Measurements from ENCODE around the gene SENP6. TPM values are rescaled to one million over a fixed set of nuclear protein-coding genes. Genes with fewer than 3 reads are reported as not detected.
A peak's percentile ranks its signal among the peaks of the same experiment; 100 is the strongest.

The SENP6 gene
- polyA plus RNA-seq, 3 donors: 22.3 to 43.9 (median 31.9) TPM

- DNase-seq: no peak
- intact Hi-C loops (cut with micrococcal nuclease): no loop called here
- Histone ChIP-seq H2AFZ (ENCODE audit: insufficient read depth, low read depth, low read length, poor library complexity, severe bottlenecking) (no peak overlapping the region), H3K4me2 (replicated peaks; ENCODE audit: extremely low read depth, low read length, poor library complexity, severe bottlenecking) (no peak overlapping the region), H3K27me3 (ENCODE audit: control insufficient read depth in 2 of 2, insufficient read depth in 2 of 2, low read length in 2 of 2) (no peaks in the 10 kb centered on the region), H3K36me3 (replicated peaks in 1 of 2; ENCODE audit: control insufficient read depth in 1 of 2, insufficient read depth in 2 of 2, low read length in 2 of 2) (peaks cover 54 to 79% of the 10 kb centered on the region in 2 donors), H3K27ac (ENCODE audit: low read depth in 1 of 2, low read length in 2 of 2) (no peak overlapping the region), H3K79me2 (ENCODE audit: insufficient read depth, low read length) (no peaks in the 10 kb centered on the region), H3K9me3 (replicated peaks in 1 of 2; ENCODE audit: control insufficient read depth in 1 of 2, insufficient read depth in 1 of 2, low read length in 2 of 2) (no peaks in the 10 kb centered on the region), H3K4me3 (replicated peaks in 1 of 3; ENCODE audit: low read depth in 2 of 3, low read length in 3 of 3) (no peak overlapping the region), H3K9ac (ENCODE audit: insufficient read depth, low read length, poor library complexity, severe bottlenecking) (no peak overlapping the region), H3K4me1 (ENCODE audit: control insufficient read depth in 1 of 2, insufficient read depth in 2 of 2, low read length in 2 of 2) (no peaks in the 10 kb centered on the region), H4K20me1 (ENCODE audit: insufficient read depth, low read length) (peaks cover 9% of the 10 kb centered on the region)
- 92% methylated on average over 2 of the region's 4 CpGs for WGBS (ENCODE audit: insufficient coverage)
- no peaks in the 10 kb centered on the region for H3K27me3 Mint-ChIP-seq (ENCODE audit: low read depth in 3 of 3)
- no peak overlapping the region for H3K27ac Mint-ChIP-seq
- no peaks in the 10 kb centered on the region for H3K9me3 Mint-ChIP-seq
- peaks cover 58 to 69% of the 10 kb centered on the region in 2 donors for H3K36me3 Mint-ChIP-seq
- no peak for TF ChIP-seq CTCF (IDR thresholded peaks at IDR 0.05)
- H3K4me3 Mint-ChIP-seq: no peak overlapping the region
- H3K4me1 Mint-ChIP-seq: no peaks in the 10 kb centered on the region
Observed at GRCh38 chr6:75666592-75666991, 64.9 kb downstream of the SENP6 start.

- no peak for DNase-seq
- Histone ChIP-seq H3K27me3 (ENCODE audit: control insufficient read depth in 2 of 2, insufficient read depth in 2 of 2, low read length in 2 of 2) (no peaks in the 10 kb centered on the region), H3K4me2 (replicated peaks; ENCODE audit: extremely low read depth, low read length, poor library complexity, severe bottlenecking) (no peak overlapping the region), H2AFZ (ENCODE audit: insufficient read depth, low read depth, low read length, poor library complexity, severe bottlenecking) (no peak overlapping the region), H3K36me3 (replicated peaks in 1 of 2; ENCODE audit: control insufficient read depth in 1 of 2, insufficient read depth in 2 of 2, low read length in 2 of 2) (peaks cover 70 to 91% of the 10 kb centered on the region in 2 donors), H3K4me3 (replicated peaks in 1 of 3; ENCODE audit: low read depth in 2 of 3, low read length in 3 of 3) (no peak overlapping the region), H4K20me1 (ENCODE audit: insufficient read depth, low read length) (peaks cover 12% of the 10 kb centered on the region), H3K9ac (ENCODE audit: insufficient read depth, low read length, poor library complexity, severe bottlenecking) (no peak overlapping the region), H3K4me1 (ENCODE audit: control insufficient read depth in 1 of 2, insufficient read depth in 2 of 2, low read length in 2 of 2) (no peaks in the 10 kb centered on the region), H3K9me3 (replicated peaks in 1 of 2; ENCODE audit: control insufficient read depth in 1 of 2, insufficient read depth in 1 of 2, low read length in 2 of 2) (no peaks in the 10 kb centered on the region), H3K79me2 (ENCODE audit: insufficient read depth, low read length) (no peaks in the 10 kb centered on the region), H3K27ac (ENCODE audit: low read depth in 1 of 2, low read length in 2 of 2) (no peak overlapping the region)
- Mint-ChIP-seq H3K27me3 (ENCODE audit: low read depth in 3 of 3) (no peaks in the 10 kb centered on the region), H3K4me3 (no peak overlapping the region), H3K36me3 (peaks cover 50 to 62% of the 10 kb centered on the region in 2 donors), H3K9me3 (no peaks in the 10 kb centered on the region), H3K27ac (peak overlapping the region in 1 of 7 donors; percentile 21), H3K4me1 (no peaks in the 10 kb centered on the region)
- intact Hi-C loops (cut with micrococcal nuclease): no loop called here
- TF ChIP-seq CTCF (IDR thresholded peaks at IDR 0.05): no peak
- WGBS (ENCODE audit: insufficient coverage): no CpG with 5 or more reads among the region's 8 CpGs
Observed at GRCh38 chr6:75673884-75674283, 72.2 kb downstream of the SENP6 start.

Measured in CD14-positive monocyte (primary cell).